Keratinocyte (primary cell): ENCODE measurements around the gene COPS3. TPM values are rescaled to one million over a fixed set of nuclear protein-coding genes. Genes with fewer than 3 reads are reported as not detected.

Experiments
- DNase-seq: peaks from one replicate; pipeline ENCODE4 v3.0.0-alpha.2; 2011; ENCODE audit warnings: low read depth, missing footprints, low spot score
- FAIRE-seq: peaks from 2 replicates; lab custom pipeline; 2011; peaks lifted over from hg19 to GRCh38; lab: Jason Lieb, UNC
- H2AFZ ChIP-seq: 2 replicates; pipeline ENCODE4 v1.6.0; 2012; ENCODE audit warnings: low read length, control low read depth, inconsistent platforms; ENCODE audit not compliant: control insufficient read depth
- H3K27ac ChIP-seq: 2 replicates; pipeline ENCODE4 v1.5.1; 2011; ENCODE audit warnings: low read length; ENCODE audit not compliant: control insufficient read depth, insufficient read depth
- H3K27me3 ChIP-seq: 3 replicates; pipeline ENCODE4 v1.6.0; 2011; ENCODE audit warnings: low read length; ENCODE audit not compliant: control insufficient read depth, insufficient read depth; ENCODE audit errors: extremely low read depth
- H3K36me3 ChIP-seq, 2 experiments: 2 replicates in 1 of 2; 3 replicates in 1 of 2; pipeline ENCODE4 v1.5.1; 2011; ENCODE audit warnings: low read length in 2 of 2, mild to moderate bottlenecking in 1 of 2; ENCODE audit not compliant: control insufficient read depth in 2 of 2, insufficient read depth in 2 of 2; ENCODE audit errors: extremely low read depth in 1 of 2
- H3K4me1 ChIP-seq: 3 replicates; pipeline ENCODE4 v1.5.1; 2011; ENCODE audit warnings: low read length; ENCODE audit not compliant: control insufficient read depth, insufficient read depth; ENCODE audit errors: extremely low read depth
- H3K4me2 ChIP-seq: 3 replicates; pipeline ENCODE4 v1.6.0; 2011; ENCODE audit warnings: low read depth, low read length; ENCODE audit not compliant: control insufficient read depth, insufficient read depth; ENCODE audit errors: extremely low read depth
- H3K4me3 ChIP-seq, 3 experiments: fragments of 200-600 bp in 1 of 3; sonication (generic) in 1 of 3; 2 replicates in 2 of 3; 3 replicates in 1 of 3; pipeline ENCODE4 v1.5.1; 2011 to 2016; ENCODE audit warnings: low read length in 3 of 3, mild to moderate bottlenecking in 3 of 3, control low read depth in 2 of 3, inconsistent platforms in 1 of 3, low read depth in 1 of 3, mixed read lengths in 1 of 3, mixed run types in 1 of 3, moderate library complexity in 1 of 3; ENCODE audit not compliant: control insufficient read depth in 2 of 3, insufficient read depth in 2 of 3; ENCODE audit errors: extremely low read depth in 1 of 3
- H3K79me2 ChIP-seq: 2 replicates; pipeline ENCODE4 v1.6.0; 2012; ENCODE audit warnings: low read length; ENCODE audit not compliant: control insufficient read depth, insufficient read depth
- H3K9ac ChIP-seq: 3 replicates; pipeline ENCODE4 v1.6.0; 2011; ENCODE audit warnings: low read length; ENCODE audit not compliant: control insufficient read depth, insufficient read depth; ENCODE audit errors: extremely low read depth
- H3K9me1 ChIP-seq: 3 replicates; pipeline ENCODE4 v1.6.0; 2011; ENCODE audit warnings: low read length; ENCODE audit not compliant: control insufficient read depth, insufficient read depth; ENCODE audit errors: extremely low read depth
- H3K9me3 ChIP-seq: 2 replicates; pipeline ENCODE4 v1.5.1; 2012; ENCODE audit warnings: low read depth, low read length; ENCODE audit not compliant: control insufficient read depth
- H4K20me1 ChIP-seq: 3 replicates; pipeline ENCODE4 v1.6.0; 2011; ENCODE audit warnings: low read length; ENCODE audit not compliant: control insufficient read depth, insufficient read depth; ENCODE audit errors: extremely low read depth
- EZH2 ChIP-seq: IDR thresholded peaks from one replicate; pipeline ENCODE4 v1.6.1; 2012; ENCODE audit warnings: inconsistent platforms, mild to moderate bottlenecking, low read length, moderate library complexity
- dilution Hi-C: fragments of 300-500 bp; cut with MboI; formaldehyde crosslinking; loops from one replicate; pipeline ENCODE4 v1.7.0; 2020; ENCODE audit warnings: low sequenced_read_pairs; ENCODE audit not compliant: extremely low pct_ligation_motif_present
- polyA plus RNA-seq, 5 experiments: library from polyadenylated mRNA; depleted of rRNA in 3 of 5; stranded (reverse) in 3 of 5; stranded (forward) in 1 of 5; unstranded in 1 of 5; fragments of >200 nt; gene quantifications; 1 replicate in 1 of 5; 2 replicates in 3 of 5; 3 replicates in 1 of 5; pipeline versions ENCODE4 v1.2.1 to v1.2.3, GENCODE V29; 2011 to 2012; ENCODE audit warnings: missing spikeins in 2 of 5, low read depth in 1 of 5, low replicate concordance in 1 of 5
- TF ChIP-seq, protein P1 (sequence below), 3 experiments: IDR thresholded peaks in 1 of 3; conservative IDR thresholded peaks in 1 of 3; optimal IDR thresholded peaks in 1 of 3; 2 replicates in 2 of 3; 3 replicates in 1 of 3; pipeline versions ENCODE3 to v1.5.1; 2011; ENCODE audit warnings: low read length in 3 of 3, mild to moderate bottlenecking in 3 of 3, moderate library complexity in 2 of 3, control low read depth in 1 of 3, inconsistent platforms in 1 of 3; ENCODE audit not compliant: insufficient read depth in 2 of 3; ENCODE audit errors: extremely low read depth in 1 of 3

COPS3 gene
- polyA plus RNA-seq, 1 donor (not counting 4 experiments of a cell fraction or from before 2014, with no cell fraction given), result 89.7 TPM

DNA sequence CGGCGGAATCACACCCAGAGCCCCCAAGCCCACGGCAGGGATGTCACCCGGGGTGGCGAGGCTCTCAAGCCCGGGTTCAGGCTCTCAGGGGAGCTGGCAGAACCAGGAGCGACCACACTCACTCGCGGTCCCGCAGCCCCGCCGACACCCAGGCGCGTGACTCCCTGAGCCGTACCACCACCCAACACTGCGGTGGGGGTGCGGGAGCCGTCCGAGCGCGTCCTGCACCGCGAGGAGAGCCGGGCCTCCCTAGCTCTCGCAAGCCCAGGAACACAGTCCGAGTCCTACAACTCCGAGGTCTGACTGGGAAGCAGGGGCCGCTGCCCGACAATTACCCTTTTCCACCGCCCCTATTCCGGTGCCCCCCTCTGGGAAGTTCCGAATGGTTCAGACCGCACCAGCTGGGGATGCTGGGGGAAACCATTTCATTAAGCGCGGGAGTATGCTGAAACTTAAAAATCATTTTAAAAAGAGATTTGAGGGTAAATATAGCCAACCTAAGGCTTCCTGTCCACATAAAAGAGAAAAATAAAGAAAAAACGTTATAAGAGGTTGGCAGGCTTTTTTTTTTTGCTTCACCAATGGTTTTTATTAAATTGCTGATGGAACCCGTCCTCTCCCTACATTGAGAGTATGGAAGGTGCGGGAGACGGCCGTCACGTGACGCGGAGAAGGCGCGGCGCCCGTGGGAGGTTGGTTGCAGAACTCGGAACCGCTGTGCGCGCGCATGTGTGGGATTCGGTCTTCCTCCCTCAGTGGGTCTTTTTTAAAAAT, 43.8 kb downstream of the COPS3 start, which contains the start of gene FLCN:
Gene FLCN (minus strand): TSS at position 143 of the 774 bp plus-strand sequence. CDS start 9,031 bp downstream, outside the sequence.
- Histone ChIP-seq H3K27me3 (no peaks in the 10 kb centered on the region), H3K4me2 (peak within 1 kb of the TSS; percentile 77), H2AFZ (peak within 1 kb of the TSS; percentile 99), H3K9me1 (no peaks in the 10 kb centered on the region), H3K4me3 (peak within 1 kb of the TSS; percentile 76 to 97 (median 92)), H3K4me1 (peaks cover 15% of the 10 kb centered on the region), H3K27ac (peak within 1 kb of the TSS; percentile 99), H3K9me3 (no peaks in the 10 kb centered on the region), H4K20me1 (peaks cover 4% of the 10 kb centered on the region), H3K9ac (peak within 1 kb of the TSS; percentile 100), H3K79me2 (peaks cover 35% of the 10 kb centered on the region), H3K36me3 (peaks cover 0 to 7% of the 10 kb centered on the region in 2 experiments)
- DNase-seq (no peak), FAIRE-seq (no peak)
- dilution Hi-C loops, result no loop called here
- TF ChIP-seq, protein P1, sequence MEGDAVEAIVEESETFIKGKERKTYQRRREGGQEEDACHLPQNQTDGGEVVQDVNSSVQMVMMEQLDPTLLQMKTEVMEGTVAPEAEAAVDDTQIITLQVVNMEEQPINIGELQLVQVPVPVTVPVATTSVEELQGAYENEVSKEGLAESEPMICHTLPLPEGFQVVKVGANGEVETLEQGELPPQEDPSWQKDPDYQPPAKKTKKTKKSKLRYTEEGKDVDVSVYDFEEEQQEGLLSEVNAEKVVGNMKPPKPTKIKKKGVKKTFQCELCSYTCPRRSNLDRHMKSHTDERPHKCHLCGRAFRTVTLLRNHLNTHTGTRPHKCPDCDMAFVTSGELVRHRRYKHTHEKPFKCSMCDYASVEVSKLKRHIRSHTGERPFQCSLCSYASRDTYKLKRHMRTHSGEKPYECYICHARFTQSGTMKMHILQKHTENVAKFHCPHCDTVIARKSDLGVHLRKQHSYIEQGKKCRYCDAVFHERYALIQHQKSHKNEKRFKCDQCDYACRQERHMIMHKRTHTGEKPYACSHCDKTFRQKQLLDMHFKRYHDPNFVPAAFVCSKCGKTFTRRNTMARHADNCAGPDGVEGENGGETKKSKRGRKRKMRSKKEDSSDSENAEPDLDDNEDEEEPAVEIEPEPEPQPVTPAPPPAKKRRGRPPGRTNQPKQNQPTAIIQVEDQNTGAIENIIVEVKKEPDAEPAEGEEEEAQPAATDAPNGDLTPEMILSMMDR (optimal IDR thresholded peaks at IDR 0.05 in 1 of 3, IDR thresholded peaks at IDR 0.05 in 1 of 3, conservative IDR thresholded peaks at IDR 0.05 in 1 of 3; ENCODE audit: extremely low read depth in 1 of 3, insufficient read depth in 2 of 3, low read length in 3 of 3), result no peak
- no peak for TF ChIP-seq EZH2

DNA sequence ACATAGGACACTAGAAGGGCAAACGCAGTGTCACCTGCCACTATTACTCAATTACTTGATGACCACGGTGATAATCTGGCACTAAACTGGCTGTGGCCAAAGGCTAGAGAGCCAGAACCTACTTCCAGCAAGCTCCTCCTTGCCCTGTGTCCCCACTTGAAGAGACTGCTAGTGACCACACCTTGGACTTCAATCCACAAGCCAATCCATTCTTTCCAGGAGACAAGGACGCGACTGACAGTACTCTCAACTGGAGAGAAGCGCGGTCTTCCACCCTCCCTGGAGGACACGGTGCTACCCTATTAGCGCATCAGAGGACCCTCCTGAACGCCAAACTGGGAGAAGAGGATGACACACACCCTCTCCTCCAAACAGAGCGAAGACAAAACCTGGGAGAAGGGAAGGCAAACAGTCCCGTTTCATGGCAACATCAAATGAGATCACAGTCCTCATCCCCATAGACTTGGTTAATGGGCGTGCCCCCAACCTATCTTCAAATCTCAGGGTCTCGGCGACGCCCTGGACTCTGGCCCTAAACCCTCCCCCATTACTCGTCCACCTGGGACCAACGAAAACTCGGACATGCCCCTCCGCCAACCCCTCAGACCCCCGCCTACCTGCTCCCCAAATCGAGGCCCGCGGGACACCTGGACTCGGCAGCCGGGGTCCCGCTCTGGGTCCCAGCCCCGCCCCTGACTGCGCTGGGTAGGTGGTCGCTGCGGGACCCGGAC, 44.6 kb downstream of the COPS3 start:
- Histone ChIP-seq H3K27ac (peak overlapping the region; percentile 99), H2AFZ (peak overlapping the region; percentile 99), H3K4me3 (peak overlapping the region; percentile 76 to 97 (median 92)), H4K20me1 (peaks cover 4% of the 10 kb centered on the region), H3K9me3 (no peaks in the 10 kb centered on the region), H3K36me3 (peaks cover 0 to 14% of the 10 kb centered on the region in 2 experiments), H3K27me3 (no peaks in the 10 kb centered on the region), H3K4me2 (peak overlapping the region; percentile 77), H3K9ac (peak overlapping the region; percentile 100), H3K4me1 (peaks cover 15% of the 10 kb centered on the region), H3K9me1 (no peaks in the 10 kb centered on the region), H3K79me2 (peaks cover 40% of the 10 kb centered on the region)
- dilution Hi-C loops, result no loop called here
- DNase-seq (no peak), FAIRE-seq (no peak)
- TF ChIP-seq, protein P1 (optimal IDR thresholded peaks at IDR 0.05 in 1 of 3, IDR thresholded peaks at IDR 0.05 in 1 of 3, conservative IDR thresholded peaks at IDR 0.05 in 1 of 3; ENCODE audit: extremely low read depth in 1 of 3, insufficient read depth in 2 of 3, low read length in 3 of 3), result no peak
- TF ChIP-seq EZH2, result no peak
